Stimulated activated CD4-positive, alpha-beta T cell treated with anti-CD3 and anti-CD28 coated beads, Interleukin-1b, Interleukin-23, amount 100 ng/mL, for 24 hours (primary cell): ENCODE measurements around the gene NSRP1.
"Not testable (repeated sequence)": the region's sequence is repeated elsewhere in the genome, so short reads cannot be mapped to it uniquely, and the experiment has no call there.

Source experiments
- DNase-seq, 4 experiments: peaks; one replicate each; pipeline ENCODE4 v3.0.0-alpha.2; 2020; ENCODE audit warnings: low read depth in 4 of 4, low spot score in 1 of 4

Gene NSRP1

DNA sequence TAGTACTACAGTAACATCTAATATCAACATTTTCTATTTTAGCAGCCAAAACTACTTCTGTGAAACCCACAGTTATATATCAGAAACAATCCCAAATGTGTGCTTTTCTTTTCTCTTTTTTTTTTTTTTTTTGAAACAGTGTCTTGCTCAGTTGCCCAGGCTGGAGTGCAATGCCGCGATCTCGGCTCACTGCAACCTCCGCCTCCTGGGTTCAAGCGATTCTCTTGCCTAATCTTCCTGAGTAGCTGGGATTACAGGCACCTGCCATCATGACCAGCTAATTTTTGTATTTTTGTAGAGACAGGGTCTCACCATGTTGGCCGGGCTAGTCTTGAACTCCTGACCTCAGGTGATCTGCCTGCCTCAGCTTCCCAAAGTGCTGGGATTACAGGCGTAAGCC, 2.0 kb downstream of the NSRP1 start:
- not testable (repeated sequence) for DNase-seq

GRCh38 chr17:30124273-30124796, 7.7 kb downstream of the NSRP1 start:
- no peak for DNase-seq

DNA sequence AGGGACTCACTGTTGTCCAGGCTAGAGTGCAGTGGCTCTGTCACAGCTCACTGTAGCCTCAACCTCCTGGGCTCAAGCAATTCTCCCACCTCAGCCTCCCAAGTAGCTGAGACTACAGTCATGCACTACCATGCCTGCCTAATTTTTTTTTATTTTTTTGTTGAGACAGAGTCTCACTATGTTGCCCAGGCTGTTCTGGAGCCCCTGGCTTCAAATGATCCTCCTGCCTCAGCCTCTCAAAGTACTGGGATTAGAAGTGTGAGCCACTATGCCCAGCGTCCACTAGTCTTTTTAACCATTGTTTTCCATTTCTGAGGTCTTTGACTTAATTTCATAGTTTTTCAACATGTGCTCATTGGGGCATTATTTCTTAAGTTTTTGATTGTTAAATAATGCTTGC, 13.5 kb downstream of the NSRP1 start:
- DNase-seq: no peak

- no peak for DNase-seq
Observed at GRCh38 chr17:30132615-30133014, 16.0 kb downstream of the NSRP1 start.

- DNase-seq: no peak
Observed at GRCh38 chr17:30133197-30133596, 16.6 kb downstream of the NSRP1 start.

DNA sequence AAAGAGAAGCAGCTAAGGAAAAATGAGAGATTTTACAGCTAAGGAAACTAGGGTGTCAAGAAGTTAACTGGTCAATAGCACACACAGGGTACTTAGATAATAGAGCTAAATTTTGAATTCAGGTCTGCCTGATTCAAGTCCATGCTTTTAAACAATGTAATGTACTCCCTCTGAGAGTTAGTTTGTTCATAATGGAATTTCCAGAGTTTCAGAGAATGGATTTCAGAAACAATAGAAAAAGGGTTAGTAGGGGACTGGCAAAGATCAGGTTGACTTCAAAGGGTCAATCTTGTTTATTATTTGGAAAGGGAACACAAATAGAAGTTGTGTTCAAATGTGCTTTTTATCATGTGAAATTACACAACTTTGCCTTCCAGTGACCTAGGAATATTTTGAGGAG, 17.9 kb downstream of the NSRP1 start:
- no peak for DNase-seq

DNA sequence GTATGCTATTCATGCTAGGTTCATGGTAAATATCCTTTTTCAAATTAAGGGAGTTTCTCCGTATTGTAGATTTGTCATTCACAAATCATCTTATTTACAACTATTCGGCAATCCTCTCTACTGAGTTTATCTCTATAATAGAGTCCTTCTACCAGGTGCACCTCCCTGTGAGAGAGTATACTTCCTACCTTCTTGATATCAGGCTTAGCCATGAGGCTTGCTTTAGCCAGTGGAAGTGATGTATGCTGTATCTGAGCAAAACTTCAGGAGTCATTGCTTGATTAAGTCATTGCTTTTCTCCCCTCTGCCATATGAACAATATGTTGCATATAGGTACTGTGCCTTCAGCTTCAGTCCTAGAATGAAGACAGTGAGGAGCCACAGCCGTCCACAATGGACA, 20.5 kb downstream of the NSRP1 start:
- DNase-seq: no peak

DNA sequence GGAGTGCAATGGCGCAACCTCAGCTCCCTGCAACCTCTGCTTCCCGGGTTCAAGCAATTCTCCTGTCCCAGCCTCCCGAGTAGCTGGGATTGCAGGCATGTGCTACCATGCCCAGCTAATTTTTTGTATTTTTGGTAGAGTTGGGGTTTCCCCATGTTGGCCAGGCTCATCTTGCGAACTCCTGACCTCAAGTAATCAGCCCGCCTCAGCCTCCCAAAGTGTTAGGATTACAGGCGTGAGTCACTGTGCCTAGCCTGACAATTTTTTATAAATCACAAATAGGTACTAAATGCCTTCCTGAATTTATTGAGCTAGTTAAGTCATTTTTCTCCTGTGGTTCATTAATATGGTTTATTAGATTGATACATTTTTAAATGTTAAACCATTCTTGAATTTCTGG, 31.2 kb downstream of the NSRP1 start:
- DNase-seq: peak in 1 of 4 experiments; percentile 11

DNA sequence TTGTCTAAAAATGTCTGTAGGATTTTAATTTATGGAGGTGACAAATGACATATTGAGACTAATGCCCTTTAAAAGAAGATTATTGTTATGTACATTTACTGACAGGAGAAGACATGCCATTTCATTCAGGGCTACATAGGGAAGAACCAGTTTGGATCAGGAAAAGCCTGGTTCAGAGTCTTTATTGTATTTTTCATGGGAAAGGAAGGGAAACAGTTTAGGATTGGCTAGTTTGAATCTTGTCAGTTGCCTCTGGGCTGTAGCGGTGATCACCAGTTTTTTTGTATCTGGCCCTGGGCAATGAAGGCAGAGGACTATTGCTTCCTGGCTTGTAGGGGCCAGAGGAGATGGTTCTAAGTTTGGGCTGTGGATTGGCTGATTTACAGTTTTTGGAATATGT, 31.8 kb downstream of the NSRP1 start:
- DNase-seq: no peak

- no peak for DNase-seq
Observed at GRCh38 chr17:30151471-30151870, 34.9 kb downstream of the NSRP1 start.

DNA sequence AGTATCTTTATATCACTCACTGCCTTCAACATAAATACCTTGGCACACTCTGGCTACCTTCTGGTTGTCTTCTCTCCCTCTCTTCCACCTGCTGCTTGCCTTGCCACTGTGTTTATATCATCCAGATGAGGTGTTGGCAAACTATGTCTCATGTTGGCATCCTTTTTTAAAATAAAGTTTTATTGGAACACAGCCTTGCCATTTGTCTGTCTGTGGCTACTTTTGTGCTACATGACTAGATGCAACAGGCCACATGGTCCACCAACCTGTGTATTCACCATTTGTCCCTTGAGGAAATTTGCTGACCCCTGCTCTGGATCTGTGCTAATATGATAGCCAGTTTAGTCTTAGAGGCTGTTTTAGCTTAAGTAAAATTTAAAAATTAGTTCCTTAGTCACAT, 36.8 kb downstream of the NSRP1 start:
- no peak for DNase-seq

DNA sequence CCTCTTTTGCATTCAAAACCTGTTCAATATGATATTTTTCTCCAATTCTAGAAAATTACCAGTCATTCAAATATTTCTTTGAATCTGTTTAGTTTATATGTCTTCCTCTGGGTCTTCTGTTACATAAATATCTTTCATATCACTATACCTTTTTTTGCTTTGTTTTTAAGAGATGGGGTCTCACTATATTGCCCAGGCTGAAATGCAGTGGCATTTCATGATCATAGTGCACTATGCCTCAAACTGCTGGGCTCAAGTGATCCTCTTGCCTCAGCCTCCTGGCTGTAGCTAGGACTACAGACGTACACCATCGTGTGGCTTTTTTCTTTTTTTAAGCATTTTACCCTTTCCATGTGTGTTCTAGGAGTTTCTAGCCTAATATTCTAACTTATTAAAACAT, 38.8 kb downstream of the NSRP1 start:
- no peak for DNase-seq

GRCh38 chr17:30158896-30159625, 42.4 kb downstream of the NSRP1 start:
- DNase-seq: no peak

GRCh38 chr17:30160419-30161172, 44.0 kb downstream of the NSRP1 start:
- no peak for DNase-seq

DNA sequence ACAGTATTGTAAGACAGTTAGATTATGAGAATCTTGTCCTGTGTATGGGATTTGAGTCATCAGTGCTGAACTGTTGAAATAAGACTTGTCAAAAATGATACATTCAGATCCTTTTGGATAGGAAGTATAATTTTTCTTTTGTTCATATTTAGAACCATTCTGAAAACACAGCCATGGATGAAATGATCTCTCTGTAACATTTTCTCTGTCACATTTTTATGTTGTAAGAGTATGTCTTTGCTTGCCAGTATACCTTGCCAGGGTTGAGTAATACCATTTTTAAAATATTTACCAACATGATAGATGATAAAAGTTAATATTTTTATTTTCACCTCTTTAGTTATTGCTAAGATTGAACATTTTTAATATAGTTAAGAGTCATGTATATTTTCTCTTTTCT, 45.0 kb downstream of the NSRP1 start:
- no peak for DNase-seq

- DNase-seq: no peak
Observed at GRCh38 chr17:30164531-30164930, 47.9 kb downstream of the NSRP1 start.

- DNase-seq: no peak
Observed at GRCh38 chr17:30165147-30165546, 48.5 kb downstream of the NSRP1 start.

- DNase-seq: no peak
Observed at GRCh38 chr17:30165960-30166359, 49.3 kb downstream of the NSRP1 start.

DNA sequence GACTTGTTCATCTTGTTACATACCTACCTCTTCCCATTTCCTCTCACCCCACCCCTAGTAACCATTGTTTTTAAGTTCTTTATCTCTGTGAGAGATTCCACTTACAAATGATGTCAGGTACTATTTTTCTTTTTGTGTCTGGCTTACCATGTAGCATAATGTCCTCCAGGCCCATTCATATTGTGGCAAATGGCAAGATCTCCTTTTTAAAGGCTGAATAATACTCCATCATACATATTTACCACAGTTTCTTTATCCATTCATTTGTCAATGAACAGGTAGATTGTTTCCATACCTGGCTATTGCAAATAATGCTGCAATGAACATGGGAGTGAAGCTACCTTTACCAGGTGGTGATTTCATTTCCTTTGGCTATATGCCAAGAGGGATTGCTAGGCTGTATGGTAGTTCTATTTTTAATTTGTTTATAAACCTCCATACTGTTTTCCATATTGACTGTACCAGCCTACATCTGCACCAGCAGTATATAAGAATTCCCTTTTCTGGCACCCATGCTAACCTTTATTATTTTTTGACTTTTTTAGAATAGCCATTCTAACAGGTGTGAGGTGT, 53.9 kb downstream of the NSRP1 start:
- no peak for DNase-seq

- no peak for DNase-seq
Observed at GRCh38 chr17:30172560-30172959, 55.9 kb downstream of the NSRP1 start.

DNA sequence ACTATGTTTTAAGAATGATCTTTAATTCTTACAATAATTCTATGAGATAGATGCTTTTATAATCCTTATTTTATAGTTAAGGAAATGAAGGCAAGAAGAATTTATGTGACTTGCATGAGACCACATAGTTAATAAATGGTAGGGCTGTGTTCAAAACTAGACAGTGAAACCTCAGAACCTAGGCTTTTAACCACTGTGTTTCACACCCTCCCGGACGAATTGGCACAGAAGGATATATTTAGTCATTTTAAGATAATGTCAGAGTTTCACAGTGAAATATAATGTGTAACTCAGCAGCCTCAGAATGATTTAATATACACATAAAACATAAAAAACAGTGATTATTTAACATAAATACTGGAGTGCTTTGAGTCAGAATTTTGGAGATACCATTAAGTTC, 57.0 kb downstream of the NSRP1 start:
- DNase-seq: no peak

GRCh38 chr17:30174556-30174955, 57.9 kb downstream of the NSRP1 start:
- DNase-seq: no peak
